GM18907 (cell line): Measurements from ENCODE around the gene CNTRL.

Experiments
- ATAC-seq: cut with Tn5 transposase; IDR thresholded peaks from one replicate; pipeline ENCODE4 v1.9.1; 2021; ENCODE audit warnings: mild to moderate bottlenecking, moderate library complexity; ENCODE audit not compliant: unreplicated experiment

The CNTRL gene

DNA sequence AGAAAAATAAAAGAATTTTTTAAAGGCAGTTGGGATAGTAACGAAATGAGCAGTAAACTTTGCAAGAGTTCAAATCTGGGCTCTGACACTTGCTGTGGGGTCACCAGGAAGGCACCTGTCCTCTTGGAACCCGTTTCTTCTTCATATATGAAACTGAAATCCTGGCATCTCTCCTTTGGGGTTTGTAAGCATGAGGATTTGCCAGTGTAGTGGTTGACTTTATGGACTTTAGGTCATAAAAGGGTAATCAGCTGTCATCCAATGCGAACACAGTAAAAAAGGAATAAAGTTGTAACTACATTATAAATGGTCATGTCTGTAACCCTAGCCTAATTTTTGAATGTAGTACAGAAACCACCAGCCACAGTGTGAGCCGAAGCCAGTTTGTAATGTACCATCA, 125.6 kb downstream of the CNTRL start:
- no peak for ATAC-seq

GRCh38 chr9:121201045-121201737, 126.4 kb downstream of the CNTRL start:
- peak; percentile 35 for ATAC-seq

- ATAC-seq: peak; percentile 84
These were observed 127.2 kb downstream of the CNTRL start, which contains the start of gene RAB14 for GRCh38 chr9:121201738-121202533. Gene RAB14 (minus strand): TSS chr9:121201869. CDS start chr9:121193412, 8,457 bp downstream.

GRCh38 chr9:121204121-121204520, 129.4 kb downstream of the CNTRL start:
- no peak for ATAC-seq

- ATAC-seq: no peak
These were observed 129.9 kb downstream of the CNTRL start for GRCh38 chr9:121204611-121205010.

DNA sequence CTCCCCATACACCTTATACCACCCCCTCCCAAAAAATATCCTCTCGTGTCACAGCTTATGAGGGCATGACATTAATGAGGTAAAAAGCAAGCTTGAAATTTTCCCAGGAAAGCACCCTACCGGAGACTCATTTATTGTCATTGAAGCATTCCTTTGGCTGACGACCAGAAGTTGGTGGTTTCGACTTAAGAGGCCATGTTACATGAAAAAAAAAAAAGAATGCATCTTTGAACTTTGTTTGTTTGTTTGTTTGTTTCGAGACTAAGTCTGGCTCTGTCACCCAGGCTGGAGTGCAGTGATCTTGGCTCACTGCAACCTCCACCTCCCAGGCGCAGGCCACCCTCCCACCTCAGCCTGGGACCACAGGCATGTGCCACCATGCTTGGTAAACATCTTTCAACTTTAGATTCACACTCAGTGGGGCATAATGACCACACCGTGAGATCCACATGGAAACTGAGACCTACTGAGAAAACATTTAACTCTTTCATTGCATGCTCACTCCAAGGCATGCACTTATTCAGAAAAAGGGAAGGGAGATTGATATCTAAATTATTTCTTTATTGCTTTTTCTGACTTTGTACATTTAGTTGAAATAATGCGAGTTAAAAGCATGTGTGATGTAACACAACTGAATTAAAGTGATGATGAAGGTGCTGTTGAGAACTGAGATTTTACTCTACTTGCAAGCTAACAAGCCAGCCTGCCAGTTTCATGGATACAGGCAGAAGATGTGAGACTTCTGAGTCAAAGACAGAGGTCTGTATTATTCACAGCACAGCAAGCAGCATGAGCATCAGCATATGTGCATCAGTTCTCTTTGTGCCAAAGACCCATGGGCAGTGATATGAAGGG, 132.0 kb downstream of the CNTRL start:
- ATAC-seq: peak; percentile 35

GRCh38 chr9:121207371-121207940, 132.7 kb downstream of the CNTRL start:
- ATAC-seq: peak; percentile 89

DNA sequence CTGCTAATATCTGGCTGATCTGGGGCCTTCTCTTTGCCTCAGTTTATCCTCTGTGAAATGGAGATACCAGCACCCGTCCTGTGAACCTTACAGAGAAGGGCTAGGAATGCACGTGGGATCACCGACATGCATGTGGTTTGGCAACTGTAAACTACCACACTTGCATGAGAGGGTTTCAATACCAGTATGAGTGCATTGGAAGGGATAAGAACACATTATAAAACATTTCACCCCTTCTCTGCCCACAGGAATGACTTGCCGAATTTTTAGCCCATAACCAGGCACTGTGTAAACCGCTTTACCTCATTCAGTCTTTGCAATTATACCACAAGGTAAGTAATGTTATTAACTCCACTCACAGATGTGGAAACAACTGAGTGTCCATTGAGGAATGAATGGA, 135.8 kb downstream of the CNTRL start:
- ATAC-seq: no peak

DNA sequence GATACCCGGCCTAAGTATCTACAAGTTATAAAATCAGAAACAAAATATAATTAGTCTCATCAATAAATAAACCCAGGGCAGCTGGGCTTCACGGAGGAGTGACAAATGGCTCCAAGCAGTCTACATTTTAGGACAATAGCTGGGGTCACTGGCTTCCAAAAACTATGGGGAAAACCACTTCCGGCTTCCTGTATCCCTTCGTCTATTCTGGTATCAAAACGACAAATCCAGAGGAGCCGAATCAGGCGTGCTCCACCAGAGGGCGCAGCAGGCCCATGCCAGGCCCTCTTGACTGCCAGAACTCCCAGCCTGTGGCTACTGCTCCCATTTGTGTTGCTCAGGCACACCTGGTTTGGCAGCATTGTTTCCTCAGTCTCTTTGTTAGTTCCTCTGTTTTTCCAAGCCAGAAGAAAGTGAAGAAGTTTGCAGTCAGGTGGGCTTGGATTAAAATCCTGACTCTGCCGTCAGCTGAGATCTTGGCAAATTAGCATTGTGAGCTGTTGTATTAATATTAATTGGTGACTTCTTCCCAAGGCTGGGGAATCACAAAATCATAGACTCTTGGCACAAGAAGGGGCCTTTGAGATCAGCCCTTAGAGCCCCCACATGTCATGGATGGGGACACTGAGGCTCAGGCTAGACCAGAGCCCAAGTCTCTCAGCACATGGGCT, 138.5 kb downstream of the CNTRL start:
- ATAC-seq: peak; percentile 49

DNA sequence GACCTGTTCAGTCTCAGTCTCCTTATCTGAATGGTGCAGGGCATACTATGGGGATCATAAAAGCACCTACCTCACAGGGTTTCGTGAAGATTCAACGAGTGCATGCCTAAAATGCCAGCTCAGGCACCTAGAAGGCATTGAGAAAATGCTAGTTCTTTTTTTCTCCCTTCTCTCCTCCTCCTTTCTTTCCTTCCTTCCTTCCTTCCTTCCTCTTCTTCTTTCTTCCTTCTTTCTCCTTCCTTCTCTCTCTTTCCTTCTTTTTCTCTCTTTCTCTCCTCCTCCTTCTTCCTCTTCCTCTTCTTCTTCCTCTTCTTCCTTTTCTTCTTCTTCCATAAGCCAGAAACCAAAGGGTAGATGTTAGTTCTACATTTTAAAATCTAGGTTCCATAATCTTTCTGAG, 139.2 kb downstream of the CNTRL start:
- ATAC-seq: no peak

DNA sequence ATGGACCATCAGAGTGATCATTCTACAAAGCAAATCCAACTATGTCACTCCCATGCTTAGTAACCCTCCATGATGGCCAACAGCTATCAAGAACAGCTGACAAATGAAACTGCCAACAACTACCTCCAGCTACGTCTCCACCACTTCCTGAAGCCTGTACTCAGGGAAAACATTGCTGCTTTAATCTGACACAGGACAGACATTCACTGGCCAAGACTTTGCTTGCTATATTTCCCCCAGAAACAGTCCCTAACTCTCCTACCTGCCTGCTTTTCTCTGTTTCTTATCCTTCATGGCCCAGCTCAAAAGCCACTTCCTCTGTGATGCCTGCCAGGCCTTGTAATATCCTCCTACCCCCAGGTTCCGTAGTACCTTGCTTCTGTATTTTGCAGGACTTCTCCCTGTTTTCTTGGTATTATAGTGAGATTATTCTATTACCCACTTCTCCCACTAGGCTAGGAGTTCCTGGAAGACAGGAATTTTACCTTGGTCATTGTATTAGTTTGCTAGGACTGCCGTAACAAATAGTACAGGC, 141.6 kb downstream of the CNTRL start:
- no peak for ATAC-seq

DNA sequence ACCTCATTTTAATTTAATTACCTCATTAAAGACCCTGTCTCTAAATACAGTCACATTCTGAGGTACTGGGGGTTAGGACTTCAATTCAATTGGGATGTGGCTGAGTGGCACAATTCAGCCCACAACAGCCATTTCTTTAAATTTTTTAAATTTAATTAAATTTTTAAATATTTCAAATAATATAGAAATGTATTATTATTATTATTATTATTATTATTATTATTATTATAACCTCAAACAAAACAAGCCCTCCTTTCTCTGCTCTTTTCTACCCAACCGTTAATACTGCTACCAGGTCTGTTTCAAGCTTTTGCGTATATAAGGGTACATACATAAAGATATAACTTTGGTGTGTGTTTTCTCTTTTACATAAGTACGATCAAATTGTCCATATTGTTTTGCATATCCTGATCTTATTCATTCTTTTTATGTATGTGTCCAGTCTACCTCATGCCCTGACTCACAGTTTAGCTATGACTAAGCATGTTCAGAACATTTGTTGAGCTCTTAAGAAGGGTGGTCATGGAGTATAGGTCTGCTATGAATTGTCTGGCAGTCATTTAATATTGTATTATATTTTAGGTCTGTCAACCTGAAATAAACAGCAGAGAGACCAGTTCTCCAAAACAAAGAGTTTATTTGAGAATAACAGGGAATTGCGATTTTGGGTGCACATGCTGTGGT, 143.0 kb downstream of the CNTRL start:
- ATAC-seq: peak; percentile 81

GRCh38 chr9:121218357-121219027, 143.7 kb downstream of the CNTRL start:
- no peak for ATAC-seq

GRCh38 chr9:121219530-121219929, 144.8 kb downstream of the CNTRL start:
- no peak for ATAC-seq

DNA sequence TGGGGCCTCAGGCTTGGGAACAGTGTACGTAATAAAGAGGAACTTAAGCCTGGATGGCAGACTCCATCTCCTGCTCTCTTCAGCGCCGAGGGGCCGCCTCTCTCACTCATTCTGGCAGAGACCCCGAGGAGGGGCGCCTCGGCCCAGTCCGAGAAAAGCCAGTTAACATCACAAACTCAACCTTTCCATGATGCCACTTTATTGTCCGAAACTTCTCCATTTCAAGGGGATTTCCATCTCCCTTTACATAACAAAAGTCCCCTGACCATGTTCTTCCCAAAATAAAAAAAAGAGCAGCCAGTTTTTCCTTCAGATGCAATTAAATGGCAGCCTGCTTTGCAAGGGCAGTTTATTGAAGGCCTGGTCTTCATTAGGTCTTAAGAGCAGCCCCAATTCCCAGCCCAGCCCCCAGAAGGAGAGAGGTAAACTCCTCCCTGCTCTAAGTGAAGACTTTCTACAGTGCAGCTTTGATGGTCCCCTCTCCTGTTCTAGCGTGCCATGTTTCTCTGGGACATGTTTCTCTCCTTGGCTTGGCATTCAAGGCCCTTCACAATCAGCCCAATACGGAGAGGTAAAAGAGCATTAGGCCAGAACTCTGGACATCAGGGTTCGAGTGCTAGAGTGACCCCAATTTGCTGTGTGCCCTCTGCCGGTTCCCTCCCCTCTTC, 146.4 kb downstream of the CNTRL start:
- no peak for ATAC-seq

GRCh38 chr9:121221664-121222055, 146.9 kb downstream of the CNTRL start:
- no peak for ATAC-seq

GRCh38 chr9:121222524-121223171, 147.9 kb downstream of the CNTRL start:
- ATAC-seq: no peak

GRCh38 chr9:121225240-121225639, 150.5 kb downstream of the CNTRL start:
- ATAC-seq: no peak
